Central memory CD4-positive, alpha-beta T cell (primary cell): ENCODE measurements around the gene STAG2.
"Not testable (repeated sequence)": the region's sequence is repeated elsewhere in the genome, so short reads cannot be mapped to it uniquely, and the experiment has no call there.

Source experiments
- DNase-seq: peaks from one replicate; pipeline ENCODE4 v3.0.0; 2022
- total RNA-seq, 3 experiments: gene quantifications; one replicate each; lab custom pipeline; 2026; lab: John Stamatoyannopoulos, UW

Gene STAG2
- 292 to 421 (median 324) reads per million in 3 experiments for total RNA-seq

DNA sequence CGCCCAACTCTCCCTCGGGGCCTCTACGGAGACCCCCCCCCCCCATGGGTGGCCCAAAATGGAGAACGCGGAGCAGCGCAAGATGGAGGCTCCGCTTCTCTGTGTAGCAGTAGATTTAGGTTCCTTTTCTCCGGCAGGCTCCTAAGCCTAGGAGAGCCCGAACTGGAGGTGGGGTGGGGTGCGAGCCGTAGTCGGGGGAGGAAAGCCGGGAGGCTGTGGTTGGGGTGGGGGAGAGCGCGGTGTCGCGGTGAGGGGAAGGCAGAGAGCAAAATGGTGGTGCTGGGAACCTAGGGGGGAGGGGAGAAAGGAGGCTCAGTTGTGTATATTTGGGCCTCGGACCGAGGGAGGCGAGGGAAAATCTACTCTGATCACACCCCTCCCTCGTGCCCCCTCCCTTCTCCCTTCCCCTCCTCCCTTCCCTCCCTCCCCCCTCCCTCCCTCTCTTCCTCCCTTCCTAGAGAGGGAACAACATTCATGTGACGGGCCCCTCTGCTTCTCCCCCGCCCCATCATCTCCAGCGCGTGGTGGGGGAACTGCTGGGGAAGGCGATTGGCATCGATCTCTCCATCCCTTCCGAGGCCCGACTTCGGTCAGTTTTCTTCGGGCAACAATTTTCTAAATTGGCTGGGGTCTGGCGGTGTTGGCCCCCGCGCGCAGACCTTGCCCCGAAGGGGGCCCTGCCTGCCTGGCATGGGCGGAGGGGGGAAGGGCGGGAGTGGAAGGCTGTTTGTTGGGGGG, at the start of gene STAG2:
TSS of gene STAG2 (plus strand) at position 439 of the 738 bp plus-strand sequence. CDS start 60,922 bp downstream, outside the sequence.
- peak; percentile 37 for DNase-seq

DNA sequence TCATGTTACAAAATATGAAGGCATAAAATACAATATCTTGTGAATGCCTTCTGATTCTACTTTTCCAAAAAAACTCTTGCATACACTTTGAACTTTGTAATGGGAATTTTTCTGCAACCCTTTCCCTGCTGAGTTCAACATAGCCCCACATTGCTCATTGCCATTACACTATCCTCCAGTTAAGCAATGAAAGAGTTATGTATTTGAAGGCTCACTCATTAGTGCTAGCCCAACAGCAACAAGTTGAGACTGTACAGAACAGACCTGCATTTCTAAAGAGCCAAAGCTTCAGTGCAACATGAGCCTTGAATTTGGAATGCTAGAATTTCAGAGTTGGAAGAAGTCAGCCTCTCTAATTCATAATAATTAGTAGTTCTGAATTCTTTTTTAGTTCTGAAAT, 44.4 kb upstream of the STAG2 start:
- DNase-seq, result no peak

DNA sequence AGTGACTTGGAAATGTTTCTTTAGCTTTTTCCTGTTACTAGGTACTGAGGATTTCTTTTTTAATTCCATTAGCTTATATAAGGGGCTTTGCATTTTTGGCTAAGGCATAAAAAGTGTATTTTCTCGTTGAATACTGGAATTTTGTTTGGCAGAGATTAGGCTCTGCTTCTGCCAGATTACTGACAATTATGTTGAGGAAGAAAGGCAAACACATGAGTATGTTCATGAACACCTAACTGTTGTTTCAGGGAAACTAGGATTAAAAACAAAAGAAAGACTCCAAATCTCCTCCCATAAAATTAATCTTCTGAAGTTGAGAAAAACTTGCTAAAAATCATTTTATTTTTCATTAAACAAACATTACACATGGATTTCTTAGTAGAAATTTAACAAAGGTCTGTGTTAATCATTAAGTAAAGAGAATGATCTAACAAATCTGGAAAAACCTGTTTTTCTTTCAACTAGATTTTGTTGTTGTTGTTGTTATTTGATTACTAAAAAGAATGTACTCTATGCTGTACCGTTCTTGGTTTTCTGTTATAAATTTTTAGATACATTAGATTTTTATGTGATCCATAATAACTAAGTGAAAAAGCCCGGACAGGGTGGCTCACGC, 43.3 kb upstream of the STAG2 start:
- DNase-seq, result no peak

DNA sequence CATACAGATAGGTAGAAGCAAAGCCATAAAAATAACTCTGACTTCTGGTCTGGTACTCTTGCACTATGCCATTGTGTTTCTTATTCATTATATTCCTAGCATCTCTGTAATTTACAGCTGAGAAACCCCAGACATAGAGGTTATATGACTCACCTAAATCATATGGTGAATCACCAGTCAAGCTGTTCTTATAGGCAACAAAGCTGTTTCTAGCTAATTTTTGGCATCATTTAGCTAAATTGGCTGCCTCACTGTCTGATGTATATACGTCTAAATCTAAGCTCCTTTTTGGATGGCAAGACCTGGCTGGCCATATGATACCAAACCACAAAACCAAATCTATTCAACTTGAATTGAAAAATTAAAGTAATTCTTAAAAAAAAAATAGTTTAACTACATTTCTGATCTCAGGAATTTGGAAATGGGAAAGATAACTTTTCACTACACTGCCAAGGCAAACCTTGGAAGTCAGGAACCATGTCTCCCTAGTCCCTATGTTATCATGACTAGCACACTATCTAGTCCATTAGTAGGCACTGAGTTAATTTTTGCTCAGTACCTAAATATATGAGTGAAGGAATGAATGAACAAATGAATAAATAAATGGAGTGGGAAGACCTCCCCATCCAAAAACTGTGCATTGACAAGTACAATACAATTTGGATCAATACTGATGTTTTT, 41.3 kb upstream of the STAG2 start:
- no peak for DNase-seq

DNA sequence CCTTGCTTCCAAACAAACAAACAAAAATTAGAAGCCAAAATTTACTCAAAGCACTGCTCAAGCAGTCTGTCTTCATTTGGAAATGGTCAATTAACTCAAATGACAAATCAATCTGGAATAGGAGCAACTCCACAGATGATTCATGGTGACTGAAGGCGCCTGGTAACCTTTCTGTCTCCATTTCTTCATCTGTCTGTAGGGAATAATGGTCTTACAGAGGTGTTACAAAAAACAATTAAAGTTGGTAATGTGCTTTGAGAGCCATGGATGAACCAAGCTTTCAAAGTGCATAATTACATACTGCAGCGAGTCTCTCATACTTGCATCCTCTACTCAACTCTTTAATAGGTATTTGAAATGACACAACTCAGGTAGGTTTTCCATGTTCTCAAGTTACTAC, 38.3 kb upstream of the STAG2 start:
- DNase-seq, result no peak

DNA sequence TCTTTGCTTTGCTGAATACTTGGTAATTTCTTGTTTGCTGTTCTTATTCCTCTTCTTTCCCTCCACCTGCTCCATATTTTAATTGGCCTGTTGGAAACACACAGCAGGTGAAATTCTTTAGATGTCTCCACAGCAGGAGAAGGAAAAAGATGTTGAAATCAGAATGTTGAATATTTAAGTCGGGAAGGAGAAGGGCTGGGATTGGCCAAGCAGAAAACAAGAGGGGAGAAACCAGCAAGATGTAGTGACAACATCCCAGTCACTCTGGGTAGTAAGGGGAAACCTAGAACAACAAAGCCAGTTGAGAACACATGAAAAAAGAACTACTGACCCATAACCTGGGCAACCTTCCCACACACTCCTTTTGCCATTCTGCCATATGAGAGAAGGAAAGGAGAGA, 37.3 kb upstream of the STAG2 start:
- DNase-seq, result no peak

DNA sequence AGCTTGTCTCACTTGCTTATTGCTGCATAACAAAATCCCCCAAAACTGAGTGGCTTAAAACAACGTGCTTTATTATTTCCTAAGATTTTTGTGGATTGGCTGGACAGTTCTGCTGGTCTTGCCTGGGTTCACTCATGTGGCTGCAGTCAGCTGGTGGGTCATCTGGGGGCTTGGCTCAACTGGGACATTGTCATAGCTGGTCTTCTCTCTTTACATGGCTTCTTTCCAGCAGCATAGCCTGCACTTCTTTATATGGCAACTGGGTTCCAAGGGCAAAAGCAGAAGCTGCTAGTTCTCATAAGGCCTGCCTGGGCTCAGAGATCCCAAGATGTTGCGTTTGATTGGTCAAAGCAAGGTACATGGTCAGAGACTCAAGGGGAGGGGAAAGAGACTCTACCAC, 33.7 kb upstream of the STAG2 start:
- DNase-seq, result no peak

DNA sequence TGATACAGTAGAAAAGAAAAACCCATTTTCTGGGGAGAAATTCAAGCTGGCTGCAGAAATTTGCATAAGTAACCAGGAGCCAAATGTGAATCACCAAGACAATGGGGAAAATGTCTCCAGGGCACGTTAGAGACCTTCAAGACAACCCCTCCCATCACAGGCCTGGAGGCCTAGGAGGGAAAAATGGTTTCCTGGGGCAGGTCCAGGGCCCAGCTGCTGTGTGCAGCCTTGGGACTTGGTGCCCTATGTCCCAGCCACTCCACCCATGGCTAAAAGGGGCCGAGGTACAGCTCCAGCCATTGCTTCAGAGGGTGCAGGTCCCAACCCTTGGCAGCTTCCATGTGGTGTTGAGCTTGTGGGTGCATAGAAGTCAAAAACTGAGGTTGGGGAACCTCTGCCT, 29.5 kb upstream of the STAG2 start:
- DNase-seq, result not testable (repeated sequence)

DNA sequence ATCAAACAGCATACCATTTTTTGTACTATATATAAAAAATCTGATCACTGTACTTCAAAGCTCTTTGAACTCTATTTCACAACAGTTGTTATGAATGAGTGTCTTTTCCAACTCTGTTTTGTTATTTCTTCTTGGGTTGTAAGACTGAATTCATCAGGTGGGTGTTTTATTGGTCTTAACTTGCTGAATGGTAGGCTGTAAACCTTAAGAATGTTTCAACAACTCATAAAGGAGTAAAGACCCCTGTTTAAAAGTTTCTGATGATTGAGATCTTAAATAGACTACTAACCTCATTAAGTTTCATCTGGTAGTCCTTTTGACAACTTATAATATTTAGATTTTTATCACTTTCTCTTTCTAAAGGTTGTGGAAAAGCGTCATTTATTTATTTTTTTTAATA, 18.4 kb upstream of the STAG2 start:
- DNase-seq, result no peak

DNA sequence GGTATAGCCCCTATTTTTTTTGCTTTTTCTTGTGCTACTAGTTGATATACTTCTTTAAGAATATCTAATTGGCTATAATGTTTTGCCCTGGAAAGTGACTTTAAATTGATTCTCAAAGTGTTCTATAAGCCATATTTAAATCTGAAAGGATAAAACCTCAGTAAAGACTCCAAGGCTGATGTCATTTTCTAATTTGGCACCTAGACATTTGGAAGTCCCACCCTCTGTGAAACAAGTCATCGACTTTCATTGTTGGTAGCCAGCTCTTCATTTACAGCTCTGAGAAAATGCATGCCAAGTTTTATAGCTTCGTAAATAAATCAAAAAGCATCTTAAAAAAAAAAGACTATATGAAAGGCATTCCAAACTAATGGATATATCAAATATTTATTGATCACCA, 18.0 kb upstream of the STAG2 start:
- no peak for DNase-seq

DNA sequence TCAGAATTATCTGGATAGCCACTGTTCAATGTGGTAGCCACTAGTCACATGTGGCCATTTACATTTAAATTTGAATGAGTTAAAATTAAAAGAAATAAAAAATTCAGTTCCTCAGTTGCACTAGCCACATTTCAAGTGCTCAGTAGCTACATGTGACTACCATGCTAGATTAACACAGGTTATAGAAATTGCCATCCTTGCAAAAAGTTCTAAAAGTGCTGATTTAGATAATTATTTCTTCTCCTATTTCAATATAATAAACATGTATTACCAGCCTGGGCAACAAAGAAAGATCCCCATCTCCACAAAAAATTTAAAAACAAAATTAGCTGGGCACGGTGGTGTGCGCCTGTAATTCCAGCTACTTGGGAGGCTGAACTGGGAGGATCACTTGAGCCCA, 11.7 kb upstream of the STAG2 start:
- DNase-seq, result no peak

DNA sequence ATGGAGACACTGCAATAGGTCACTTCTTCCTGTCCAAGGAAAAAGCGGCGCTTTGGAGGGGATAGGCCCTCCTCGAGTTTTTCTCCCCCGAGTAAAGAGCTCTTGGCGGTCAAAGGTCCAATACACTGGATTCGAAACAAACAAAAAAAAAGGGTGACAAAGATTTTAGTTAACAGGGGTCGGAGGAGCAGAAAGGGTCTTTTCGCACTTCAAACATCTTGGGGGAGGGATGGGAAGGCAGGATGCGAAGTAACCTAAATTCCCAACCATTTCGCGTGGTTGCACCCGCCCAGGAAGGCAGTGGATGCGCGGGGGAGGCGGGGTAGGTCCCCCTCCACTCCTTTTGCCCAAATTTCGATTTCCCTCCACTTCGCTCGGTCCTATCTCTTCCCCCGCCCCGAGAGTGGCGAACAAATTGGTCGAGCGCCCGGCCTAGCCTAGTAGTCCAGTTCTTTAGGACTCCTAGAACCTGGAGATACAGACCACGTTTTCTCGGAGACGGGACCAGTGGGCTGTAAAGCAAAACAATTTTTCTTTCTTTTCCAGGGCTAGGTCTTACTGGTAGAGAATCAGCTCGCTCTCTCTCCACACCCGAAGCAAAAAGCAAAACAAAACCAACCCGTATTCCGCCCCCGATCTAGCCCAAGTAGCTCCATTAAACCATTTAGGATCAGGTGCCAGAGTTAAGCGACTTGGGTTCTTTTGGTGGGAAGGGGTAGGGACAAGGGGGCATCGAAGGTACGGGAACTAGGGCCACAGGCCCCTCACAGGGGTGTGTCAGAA, 2.0 kb upstream of the STAG2 start:
- no peak for DNase-seq

DNA sequence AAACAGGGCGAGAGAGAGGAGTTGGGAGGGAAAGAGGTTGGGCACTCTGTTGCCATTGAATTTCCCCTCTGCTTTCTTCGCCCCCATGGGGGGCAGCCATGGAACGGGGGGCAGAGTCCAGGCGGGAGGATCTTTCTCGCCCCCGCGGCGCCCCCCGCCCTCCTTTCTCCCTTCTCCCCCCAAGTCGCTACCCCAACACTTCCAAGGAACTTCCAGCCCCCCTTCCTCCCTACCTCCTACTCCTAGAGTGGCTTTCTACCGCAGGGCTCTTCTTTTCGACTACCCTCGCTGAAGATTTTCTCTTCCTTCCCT, 594 bp upstream of the STAG2 start:
- DNase-seq, result no peak

DNA sequence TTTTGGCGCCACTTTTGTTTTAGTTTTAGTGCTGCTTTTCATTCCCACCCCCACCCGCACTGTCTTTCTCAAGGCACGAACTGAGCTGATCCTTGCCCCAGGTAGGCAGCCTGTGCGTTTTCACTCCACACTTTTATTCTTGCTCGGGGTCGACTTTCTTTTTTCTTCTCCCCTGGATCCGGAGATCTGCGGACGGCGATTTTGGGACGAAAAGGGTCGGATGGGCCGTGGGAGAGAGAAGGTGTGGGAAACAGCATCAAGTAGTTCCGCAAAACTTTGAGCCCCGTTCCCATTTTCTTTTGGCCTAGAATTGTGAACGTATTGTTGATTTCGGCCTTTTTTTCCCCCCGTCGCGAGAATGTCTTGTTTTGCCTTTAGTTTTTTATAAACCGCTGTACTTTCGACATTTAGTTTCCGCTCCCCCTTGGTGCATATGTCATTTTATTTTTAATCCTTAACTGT, 531 bp downstream of the STAG2 start:
- DNase-seq, result peak; percentile 5

DNA sequence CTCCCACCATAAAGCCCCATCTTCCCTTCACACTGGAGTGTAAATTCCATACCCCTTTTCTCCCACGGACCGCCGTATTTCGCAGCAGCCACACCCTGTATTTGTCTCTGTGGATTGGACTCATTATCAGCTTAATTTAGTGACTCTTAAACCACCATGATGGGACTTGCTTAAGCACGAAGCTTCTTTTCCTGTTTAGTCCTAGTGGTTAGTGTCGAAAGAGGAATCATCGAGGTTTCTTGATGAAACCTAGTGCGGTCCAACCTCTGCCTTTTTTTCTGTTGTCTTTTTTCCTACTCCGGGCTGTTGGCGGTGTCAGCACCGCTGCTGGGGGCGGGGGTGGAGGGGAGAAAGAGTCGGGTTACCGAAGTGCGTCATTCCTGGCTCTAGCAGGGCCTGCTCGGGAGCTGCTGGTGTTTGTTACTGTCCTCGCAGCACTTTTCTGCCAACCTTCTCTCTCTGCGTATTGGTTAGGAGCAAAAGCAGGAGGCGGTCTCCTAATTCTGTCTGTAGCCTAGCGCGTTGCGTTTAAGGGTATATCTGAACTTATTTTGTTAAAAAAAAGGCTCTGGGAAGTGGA, 1.4 kb downstream of the STAG2 start:
- peak; percentile 90 for DNase-seq

DNA sequence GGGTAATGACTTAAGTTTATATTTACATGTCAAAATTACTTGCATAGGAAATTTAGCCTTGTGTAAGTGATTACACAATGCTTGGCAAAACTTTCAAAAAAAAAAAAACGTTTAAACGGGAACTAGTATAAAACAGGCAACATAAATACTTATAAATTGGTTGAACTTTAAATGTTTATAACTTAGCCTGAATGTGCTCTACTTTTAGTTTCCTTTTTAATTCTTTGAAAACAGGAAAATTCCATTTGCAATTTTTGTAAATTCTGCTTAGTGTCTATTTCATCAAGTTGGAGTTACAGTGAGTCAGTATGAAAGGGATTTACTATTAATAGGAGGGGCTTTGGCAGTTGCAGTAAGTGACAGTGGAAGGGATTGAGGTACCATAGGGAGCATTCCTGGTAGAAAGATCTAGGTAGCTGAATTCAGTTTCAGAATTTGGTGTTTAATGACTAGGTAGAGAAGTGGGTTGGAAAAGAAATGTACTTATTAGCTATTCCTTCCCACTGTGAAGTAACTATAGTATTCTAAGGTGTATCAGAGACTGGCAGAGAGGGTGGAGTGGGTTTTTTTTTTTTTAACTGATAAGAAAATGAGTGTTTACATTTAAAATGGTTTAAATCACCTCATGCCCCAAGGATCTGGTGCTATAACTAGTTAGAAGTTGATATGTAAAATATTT, 2.8 kb downstream of the STAG2 start:
- no peak for DNase-seq

DNA sequence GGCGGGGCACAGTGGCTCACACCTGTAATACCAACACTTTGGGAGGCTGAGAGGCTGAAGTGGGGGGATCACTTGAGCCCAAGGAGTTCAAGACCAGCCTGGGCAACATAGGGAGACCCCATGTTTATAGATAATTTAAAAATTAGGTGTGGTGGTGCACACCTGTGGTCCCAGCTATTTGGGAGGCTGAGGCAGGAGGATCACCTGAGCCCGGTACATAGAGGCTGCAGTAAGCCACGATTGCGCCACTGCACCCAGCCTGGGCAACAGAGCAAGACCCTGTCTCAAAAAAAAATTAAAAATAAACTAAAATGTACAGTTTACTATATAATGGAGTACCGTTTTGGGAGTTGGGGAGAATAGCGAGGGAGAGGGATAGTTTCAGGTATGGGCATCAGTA, 4.2 kb downstream of the STAG2 start:
- no peak for DNase-seq

DNA sequence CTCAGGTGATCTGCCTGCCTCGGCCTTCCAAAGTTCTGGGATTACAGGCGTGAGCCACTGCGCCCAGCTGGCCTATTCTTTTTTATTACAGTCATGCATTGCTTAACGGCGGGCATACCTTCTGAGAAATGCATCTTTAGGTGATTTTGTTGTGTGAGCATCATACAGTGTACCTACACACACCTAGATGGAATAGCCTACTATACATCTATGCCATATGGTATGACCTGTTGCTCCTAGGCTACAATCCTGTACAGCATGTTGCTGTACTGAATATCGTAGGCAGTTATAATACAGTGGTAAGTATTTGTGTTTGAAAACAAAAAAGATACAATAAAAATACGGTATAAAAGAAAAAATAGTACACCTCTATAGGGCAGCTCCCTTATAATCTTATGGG, 6.0 kb downstream of the STAG2 start:
- no peak for DNase-seq

DNA sequence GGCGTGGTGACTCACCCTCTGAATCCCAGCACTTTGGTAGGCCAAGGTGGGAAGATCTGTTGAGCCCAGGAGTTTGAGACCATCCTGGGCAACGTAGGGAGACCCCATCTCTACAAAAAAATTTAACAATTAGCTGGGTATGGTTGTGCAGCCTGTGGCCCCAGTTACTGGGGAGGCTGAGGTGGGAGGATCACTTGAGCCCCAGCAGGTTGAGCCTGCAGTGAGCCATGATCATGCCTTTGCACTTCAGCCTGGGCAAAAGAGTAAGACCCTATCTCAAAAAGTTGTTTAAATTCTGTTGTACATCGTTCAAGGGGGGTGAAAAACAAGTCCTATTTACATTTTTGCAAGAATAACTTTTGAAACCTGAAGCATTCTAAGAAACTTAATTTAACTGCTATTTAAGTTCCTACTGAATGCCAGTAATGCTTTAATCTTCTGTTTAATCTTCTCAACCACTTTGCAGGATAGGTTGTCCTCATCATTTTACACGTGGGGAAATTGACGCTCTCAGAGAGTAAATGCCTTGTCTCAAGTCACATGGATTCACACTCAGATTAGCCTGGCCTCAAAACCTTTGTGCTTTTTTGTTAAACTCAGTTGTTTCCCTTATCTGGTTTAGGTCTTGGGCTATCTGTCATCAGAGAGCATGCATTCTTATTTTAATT, 7.0 kb downstream of the STAG2 start:
- DNase-seq, result no peak

DNA sequence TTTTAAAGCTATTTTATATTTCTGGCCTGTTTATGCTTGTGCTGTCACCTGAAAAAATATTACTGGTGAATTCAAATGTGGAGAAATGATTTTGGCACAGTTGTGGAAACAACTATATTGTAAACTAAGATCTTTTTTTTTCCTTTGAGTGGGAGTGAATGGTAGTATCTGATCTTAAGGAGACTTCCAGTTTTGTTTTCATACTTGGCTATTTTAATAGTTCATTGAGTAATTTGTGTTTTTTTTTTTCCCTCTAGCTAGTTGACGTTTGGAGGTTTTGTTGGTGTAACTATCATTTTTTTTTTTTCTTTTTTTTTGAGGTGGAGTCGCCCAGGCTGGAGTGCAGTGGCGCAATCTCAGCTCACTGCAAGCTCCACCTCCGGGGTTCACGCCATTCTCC, 10.5 kb downstream of the STAG2 start:
- no peak for DNase-seq

DNA sequence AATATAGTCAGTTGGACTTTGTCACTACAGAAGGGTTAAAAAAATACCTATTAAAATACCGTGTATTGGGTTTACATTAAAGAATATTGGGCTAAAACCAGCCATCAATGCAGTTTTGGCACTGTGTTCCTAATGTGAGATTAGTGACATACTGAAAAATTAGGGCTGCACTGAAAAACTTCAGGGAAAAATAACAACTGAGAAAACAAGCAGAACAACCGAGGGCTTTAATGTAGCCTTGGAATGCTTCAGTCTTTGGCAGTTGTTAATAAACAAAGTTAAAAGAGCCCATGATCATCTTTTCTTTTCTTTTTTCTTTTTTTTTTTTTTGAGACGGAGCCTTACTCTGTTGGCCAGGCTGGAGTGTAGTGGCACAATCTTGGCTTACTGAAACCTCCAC, 12.4 kb downstream of the STAG2 start:
- DNase-seq, result no peak

DNA sequence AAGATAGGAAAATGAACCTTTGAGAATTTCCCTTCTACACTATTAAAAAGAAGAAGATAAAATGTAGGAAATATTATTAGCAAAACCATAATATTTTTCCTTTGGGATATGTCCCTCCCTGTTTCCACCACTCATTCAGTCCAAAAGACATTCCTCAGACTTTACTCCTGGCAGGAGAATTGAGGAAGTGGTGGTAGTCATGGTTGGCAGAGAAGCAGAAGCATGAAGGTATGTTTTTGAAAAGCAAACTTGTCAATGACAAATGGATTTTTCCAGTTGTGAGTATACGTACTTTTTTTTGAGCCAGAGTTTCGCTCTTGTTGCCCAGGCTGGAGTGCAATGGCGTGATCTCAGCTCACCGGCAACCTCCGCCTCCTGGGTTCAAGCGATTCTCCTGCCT, 13.7 kb downstream of the STAG2 start:
- no peak for DNase-seq
